VCaP (cell line): Measurements from ENCODE around the gene LBHD1.
"Not testable (repeated sequence)": the region's sequence is repeated elsewhere in the genome, so short reads cannot be mapped to it uniquely, and the experiment has no call there.

Source experiments
- H3K27ac ChIP-seq: fragments of 450-650 bp; 2 replicates; pipeline ENCODE4 v1.5.1; 2017
- CTCF ChIP-seq: fragments of 450-650 bp; conservative IDR thresholded peaks from 2 replicates; pipeline ENCODE4 v1.5.1; 2017; ENCODE audit warnings: mild to moderate bottlenecking, moderate library complexity

The LBHD1 gene

GRCh38 chr11:62677156-62677555, 5.1 kb upstream of the LBHD1 start:
- no peak for TF ChIP-seq CTCF

GRCh38 chr11:62676698-62677097, 4.6 kb upstream of the LBHD1 start:
- no peak overlapping the region for H3K27ac ChIP-seq
- TF ChIP-seq CTCF, result no peak

More at GRCh38 chr11:62677156-62677555, 5.1 kb upstream of the LBHD1 start:
- H3K27ac ChIP-seq, result no peak overlapping the region

GRCh38 chr11:62675415-62675814, 3.3 kb upstream of the LBHD1 start:
- not testable (repeated sequence) for H3K27ac ChIP-seq

- peak overlapping the region; percentile 95 for H3K27ac ChIP-seq
These were observed 1.1 kb upstream of the LBHD1 start for GRCh38 chr11:62673196-62673525.

GRCh38 chr11:62671236-62671607, 845 bp downstream of the LBHD1 start:
- no peak for TF ChIP-seq CTCF
- peak overlapping the region; percentile 95 for H3K27ac ChIP-seq

More at GRCh38 chr11:62673196-62673525, 1.1 kb upstream of the LBHD1 start:
- no peak for TF ChIP-seq CTCF

- peak overlapping the region; percentile 95 for H3K27ac ChIP-seq
- no peak for TF ChIP-seq CTCF
These were observed 2.5 kb downstream of the LBHD1 start for GRCh38 chr11:62669420-62670161.

DNA sequence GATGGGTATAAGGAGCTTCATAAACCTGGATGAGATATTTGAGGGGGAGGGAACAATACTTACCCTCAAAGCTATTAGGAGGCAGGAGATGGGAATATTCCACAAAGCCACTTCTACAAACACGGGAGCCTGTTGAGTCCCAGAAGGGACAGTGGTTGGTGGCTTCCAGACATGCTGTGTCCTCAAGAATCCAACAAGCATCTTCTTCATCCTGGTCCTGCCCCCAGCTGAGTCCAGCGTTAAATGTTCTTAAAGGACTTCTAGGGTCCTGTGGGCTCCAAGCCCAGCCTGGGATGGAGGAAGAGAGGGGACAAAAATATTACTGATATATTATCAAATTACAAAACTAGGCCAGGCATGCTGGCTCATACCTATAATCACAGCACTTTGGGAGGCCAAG, 4.6 kb downstream of the LBHD1 start:
- H3K27ac ChIP-seq, result peak overlapping the region; percentile 95
- no peak for TF ChIP-seq CTCF

DNA sequence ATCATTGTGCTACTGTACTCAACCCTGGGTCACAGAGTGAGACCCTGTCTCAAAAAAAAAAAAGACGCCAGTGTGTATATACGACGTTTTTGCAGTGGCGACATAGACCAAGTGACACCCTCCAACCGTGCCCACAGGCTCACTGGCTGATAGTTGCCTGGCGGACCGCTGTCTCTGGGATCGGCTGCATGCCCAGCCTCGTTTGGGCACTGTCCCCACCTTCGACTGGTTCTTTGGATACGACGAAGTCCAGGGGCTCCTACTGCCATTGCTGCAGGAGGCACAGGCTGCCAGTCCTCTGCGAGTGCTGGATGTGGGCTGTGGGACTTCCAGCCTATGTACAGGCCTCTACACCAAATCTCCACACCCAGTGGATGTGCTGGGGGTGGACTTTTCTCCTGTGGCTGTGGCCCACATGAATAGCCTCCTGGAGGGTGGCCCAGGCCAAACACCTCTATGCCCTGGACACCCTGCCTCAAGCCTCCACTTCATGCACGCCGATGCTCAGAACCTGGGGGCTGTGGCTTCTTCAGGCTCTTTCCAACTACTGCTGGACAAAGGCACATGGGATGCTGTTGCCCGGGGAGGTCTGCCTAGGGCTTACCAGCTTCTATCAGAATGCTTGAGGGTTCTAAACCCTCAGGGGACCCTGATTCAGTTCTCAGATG, 5.7 kb downstream of the LBHD1 start:
- no peak for TF ChIP-seq CTCF
- peak overlapping the region; percentile 95 for H3K27ac ChIP-seq
